Measurements from ENCODE around the gene DCBLD2. TPM values are rescaled to one million over a fixed set of nuclear protein-coding genes. Genes with fewer than 3 reads are reported as not detected.
A peak's percentile ranks its signal among the peaks of the same experiment; 100 is the strongest.

The DCBLD2 gene
- total RNA-seq, 2 experiments from 2014 or later, result 1.3 to 2.1 TPM

DNA sequence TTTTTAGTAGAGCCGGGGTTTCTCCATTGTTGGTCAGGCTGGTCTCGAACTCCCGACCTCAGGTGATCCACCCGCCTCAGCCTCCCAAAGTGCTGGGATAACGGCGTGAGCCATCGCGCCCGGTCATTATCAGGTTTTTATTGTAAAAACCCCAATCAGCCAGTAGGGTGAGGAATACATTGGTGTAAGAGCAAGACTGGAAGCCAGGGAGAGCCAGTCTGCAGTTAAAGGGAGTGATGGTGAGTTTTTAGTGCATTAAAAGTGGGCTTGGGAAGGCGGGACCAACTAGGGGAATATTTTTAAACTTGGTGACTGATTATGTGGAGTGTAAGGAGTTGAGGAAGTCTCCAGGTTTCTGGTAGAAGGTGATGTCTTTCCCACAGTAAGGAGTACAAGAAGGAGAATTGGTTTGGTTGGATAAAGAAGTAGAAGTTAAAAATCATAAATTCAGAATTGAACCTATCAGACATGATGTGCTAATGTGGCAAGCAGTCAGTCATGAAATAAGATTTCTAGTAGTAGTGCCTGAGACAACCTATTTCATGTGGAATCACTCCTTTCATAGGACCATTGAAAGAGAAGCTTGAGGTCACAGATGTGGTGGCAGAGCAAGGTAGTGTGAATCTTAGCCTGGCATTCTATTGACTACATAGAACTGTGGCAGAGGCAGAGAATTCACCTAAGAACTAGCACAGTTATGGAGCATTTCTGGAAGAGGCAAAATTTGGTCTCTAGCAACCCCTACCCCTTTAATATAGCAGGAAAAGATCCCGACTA lies 2.4 kb upstream of the DCBLD2 start:
- intact Hi-C loops (cut with micrococcal nuclease), result loop anchor here (5.0 to 10.0 kb wide), 3 partner anchors 87 to 1139 kb away; partner anchors contain the start of gene ARL6
- no peak for DNase-seq
- H3K4me1 Mint-ChIP-seq (ENCODE audit: low read depth), result peaks cover 12% of the 10 kb centered on the region
- peaks cover 2% of the 10 kb centered on the region for H3K9me3 Mint-ChIP-seq
- CTCF ChIA-PET, result no interaction called here
- H3K27ac Mint-ChIP-seq, result no peak overlapping the region
- H3K4me3 Mint-ChIP-seq, result no peak overlapping the region
- peaks cover 13% of the 10 kb centered on the region for H3K27me3 Mint-ChIP-seq (ENCODE audit: low read depth)
- H3K36me3 Mint-ChIP-seq (ENCODE audit: low read depth), result no peaks in the 10 kb centered on the region

DNA sequence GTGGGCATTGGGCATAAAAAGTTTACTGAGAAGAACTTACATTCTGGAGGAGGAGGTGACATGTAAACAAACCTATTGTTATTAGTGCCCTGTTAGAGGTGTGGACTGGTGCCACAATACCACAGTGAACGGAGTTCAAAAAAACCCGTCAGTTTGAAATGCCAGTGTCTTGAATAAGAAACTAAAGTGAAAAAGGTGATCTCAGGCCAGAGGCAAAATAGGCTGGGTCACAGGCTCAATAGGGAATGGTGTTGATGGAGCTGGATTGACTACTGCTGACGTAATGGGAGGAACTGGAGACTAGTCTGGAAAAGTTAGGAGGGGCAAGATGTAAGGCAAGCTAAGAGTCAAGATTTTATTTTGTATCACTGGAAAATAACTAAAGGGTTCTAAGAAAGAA lies 1.6 kb upstream of the DCBLD2 start:
- intact Hi-C loops (cut with micrococcal nuclease), result loop anchor here (5.0 to 10.0 kb wide), 3 partner anchors 86 to 1138 kb away; partner anchors contain the start of gene ARL6
- Mint-ChIP-seq H3K9me3 (no peaks in the 10 kb centered on the region), H3K4me1 (ENCODE audit: low read depth) (peaks cover 12% of the 10 kb centered on the region), H3K36me3 (ENCODE audit: low read depth) (no peaks in the 10 kb centered on the region), H3K27ac (no peak overlapping the region), H3K27me3 (ENCODE audit: low read depth) (peaks cover 10% of the 10 kb centered on the region), H3K4me3 (no peak overlapping the region)
- CTCF ChIA-PET, result no interaction called here
- no peak for DNase-seq

DNA sequence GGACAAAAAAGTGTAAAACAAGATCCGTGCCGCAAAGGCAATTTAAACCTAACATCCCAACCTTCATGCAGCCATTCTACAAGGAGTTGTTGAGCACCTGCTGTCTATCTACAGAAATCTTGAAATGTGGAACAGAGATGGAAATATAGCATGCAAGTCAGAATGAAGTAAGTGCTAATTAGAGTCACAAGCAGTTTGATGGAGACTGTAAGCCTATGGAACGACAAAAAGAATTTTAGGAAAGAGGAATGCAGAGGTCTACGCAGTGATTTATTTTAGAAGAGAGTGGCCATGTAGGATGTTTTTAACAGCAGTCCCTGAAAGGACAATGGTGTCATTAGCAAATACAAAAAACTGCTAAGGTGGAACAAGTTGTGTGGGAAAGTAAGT lies 851 bp upstream of the DCBLD2 start:
- Mint-ChIP-seq H3K4me3 (peak overlapping the region; percentile 80), H3K4me1 (ENCODE audit: low read depth) (peaks cover 12% of the 10 kb centered on the region), H3K9me3 (no peaks in the 10 kb centered on the region), H3K27ac (no peak overlapping the region), H3K36me3 (ENCODE audit: low read depth) (no peaks in the 10 kb centered on the region), H3K27me3 (ENCODE audit: low read depth) (peaks cover 4% of the 10 kb centered on the region)
- intact Hi-C loops (cut with micrococcal nuclease), result loop anchor here (5.0 to 10.0 kb wide), 3 partner anchors 85 to 1138 kb away; partner anchors contain the start of gene ARL6
- CTCF ChIA-PET, result interaction anchor here (0.6 to 1.2 kb wide), 2 partner anchors 85 to 300 kb away, joined by 3 to 5 read pairs; no protein-coding TSS in a partner anchor
- no peak for DNase-seq

GRCh38 chr3:98901119-98901391 lies 440 bp downstream of the DCBLD2 start:
- Mint-ChIP-seq H3K27ac (no peak overlapping the region), H3K36me3 (ENCODE audit: low read depth) (no peaks in the 10 kb centered on the region), H3K4me1 (ENCODE audit: low read depth) (peaks cover 12% of the 10 kb centered on the region), H3K9me3 (no peaks in the 10 kb centered on the region), H3K4me3 (peak overlapping the region; percentile 83), H3K27me3 (ENCODE audit: low read depth) (peaks cover 2% of the 10 kb centered on the region)
- CTCF ChIA-PET, result interaction anchor here (0.6 kb wide), 1 partner anchor 95 kb away, joined by 3 read pairs; no protein-coding TSS in a partner anchor
- intact Hi-C loops (cut with micrococcal nuclease), result loop anchor here (1.0 to 10.0 kb wide), 8 partner anchors 70 to 1136 kb away; partner anchors contain the start of genes ARL6, CMSS1 and CPOX
- peak; percentile 8 for DNase-seq

- Mint-ChIP-seq H3K27me3 (ENCODE audit: low read depth) (peaks cover 2% of the 10 kb centered on the region), H3K4me1 (ENCODE audit: low read depth) (peaks cover 12% of the 10 kb centered on the region), H3K27ac (no peak overlapping the region), H3K9me3 (no peaks in the 10 kb centered on the region), H3K36me3 (ENCODE audit: low read depth) (no peaks in the 10 kb centered on the region), H3K4me3 (peak overlapping the region; percentile 83)
- CTCF ChIA-PET, result interaction anchor here (0.7 to 0.9 kb wide), 2 partner anchors 15 to 298 kb away, joined by 3 read pairs; no protein-coding TSS in a partner anchor
- DNase-seq, result peak; percentile 20
- intact Hi-C loops (cut with micrococcal nuclease), result loop anchor here (1.0 to 10.0 kb wide), 8 partner anchors 71 to 1136 kb away; partner anchors contain the start of genes ARL6, CMSS1 and CPOX
These were observed 1.0 kb downstream of the DCBLD2 start for GRCh38 chr3:98900265-98901118.

GRCh38 chr3:98897701-98898100 lies 3.8 kb downstream of the DCBLD2 start:
- Mint-ChIP-seq H3K9me3 (no peaks in the 10 kb centered on the region), H3K27me3 (ENCODE audit: low read depth) (no peaks in the 10 kb centered on the region), H3K36me3 (ENCODE audit: low read depth) (no peaks in the 10 kb centered on the region), H3K4me3 (no peak overlapping the region), H3K27ac (no peak overlapping the region), H3K4me1 (ENCODE audit: low read depth) (peaks cover 12% of the 10 kb centered on the region)
- CTCF ChIA-PET, result interaction anchor here (0.9 kb wide), 1 partner anchor 13 kb away, joined by 3 read pairs; no protein-coding TSS in a partner anchor
- intact Hi-C loops (cut with micrococcal nuclease), result no loop called here
- DNase-seq, result no peak

DNA sequence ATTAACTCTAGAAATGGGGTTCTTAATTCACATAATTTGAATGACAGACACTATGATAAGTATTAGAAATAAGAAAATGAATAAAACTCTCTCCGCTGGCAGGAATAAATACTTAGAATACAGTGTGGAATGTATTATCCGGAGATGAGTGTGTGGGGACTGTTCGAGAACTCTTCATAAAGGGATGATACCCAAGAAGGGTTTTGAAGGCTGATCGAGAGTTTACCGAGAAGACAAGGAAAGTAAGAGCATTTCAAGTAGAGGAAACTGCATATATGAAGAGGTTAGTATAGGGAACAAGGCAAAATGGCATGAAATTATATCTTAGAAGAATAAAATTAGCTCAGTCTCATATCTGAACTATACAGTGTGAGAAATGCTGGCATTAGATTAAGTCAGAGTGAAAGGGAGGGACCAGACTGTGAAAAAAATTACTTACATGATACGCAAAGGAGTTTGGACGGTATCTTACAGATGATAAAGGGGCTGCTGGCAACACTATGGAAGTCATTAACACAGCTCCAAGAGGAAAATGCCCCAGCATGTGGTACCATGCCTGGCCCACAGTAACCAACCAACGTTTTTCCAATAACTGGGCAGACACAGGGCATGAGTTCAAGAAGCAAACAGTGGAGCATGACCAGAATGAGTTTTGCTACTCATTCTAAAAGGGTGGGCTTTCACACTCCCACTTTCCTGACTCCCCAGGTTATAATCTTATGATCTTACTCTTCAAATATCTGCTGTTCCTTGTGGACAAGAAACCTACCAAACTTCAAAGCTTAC lies 6.5 kb downstream of the DCBLD2 start:
- no peaks in the 10 kb centered on the region for H3K27me3 Mint-ChIP-seq (ENCODE audit: low read depth)
- H3K9me3 Mint-ChIP-seq, result no peaks in the 10 kb centered on the region
- intact Hi-C loops (cut with micrococcal nuclease), result no loop called here
- no peak overlapping the region for H3K27ac Mint-ChIP-seq
- no peak overlapping the region for H3K4me3 Mint-ChIP-seq
- DNase-seq, result no peak
- H3K36me3 Mint-ChIP-seq (ENCODE audit: low read depth), result no peaks in the 10 kb centered on the region
- CTCF ChIA-PET, result no interaction called here
- peaks cover 2% of the 10 kb centered on the region for H3K4me1 Mint-ChIP-seq (ENCODE audit: low read depth)

- CTCF ChIA-PET, result no interaction called here
- Mint-ChIP-seq H3K27ac (no peak overlapping the region), H3K4me1 (ENCODE audit: low read depth) (no peaks in the 10 kb centered on the region)
These were observed 7.8 kb downstream of the DCBLD2 start for GRCh38 chr3:98893740-98894139.

GRCh38 chr3:98892263-98892662 lies 9.2 kb downstream of the DCBLD2 start:
- intact Hi-C loops (cut with micrococcal nuclease), result no loop called here
- no peaks in the 10 kb centered on the region for H3K9me3 Mint-ChIP-seq
- no peaks in the 10 kb centered on the region for H3K36me3 Mint-ChIP-seq (ENCODE audit: low read depth)
- no peaks in the 10 kb centered on the region for H3K4me1 Mint-ChIP-seq (ENCODE audit: low read depth)
- no peak for DNase-seq
- no peak overlapping the region for H3K4me3 Mint-ChIP-seq
- no peaks in the 10 kb centered on the region for H3K27me3 Mint-ChIP-seq (ENCODE audit: low read depth)
- no peak overlapping the region for H3K27ac Mint-ChIP-seq
- CTCF ChIA-PET, result interaction anchor here (0.6 kb wide), 1 partner anchor 152 kb away, joined by 3 read pairs; no protein-coding TSS in a partner anchor

More at GRCh38 chr3:98893740-98894139, 7.8 kb downstream of the DCBLD2 start:
- Mint-ChIP-seq H3K9me3 (no peaks in the 10 kb centered on the region), H3K36me3 (ENCODE audit: low read depth) (no peaks in the 10 kb centered on the region), H3K27me3 (ENCODE audit: low read depth) (no peaks in the 10 kb centered on the region), H3K4me3 (no peak overlapping the region)
- DNase-seq, result no peak
- intact Hi-C loops (cut with micrococcal nuclease), result no loop called here

- DNase-seq, result no peak
- Mint-ChIP-seq H3K36me3 (ENCODE audit: low read depth) (no peaks in the 10 kb centered on the region), H3K4me1 (ENCODE audit: low read depth) (no peaks in the 10 kb centered on the region), H3K9me3 (no peaks in the 10 kb centered on the region), H3K4me3 (no peak overlapping the region), H3K27ac (no peak overlapping the region), H3K27me3 (ENCODE audit: low read depth) (no peaks in the 10 kb centered on the region)
- CTCF ChIA-PET, result interaction anchor here (0.6 kb wide), 1 partner anchor 151 kb away, joined by 3 read pairs; no protein-coding TSS in a partner anchor
- intact Hi-C loops (cut with micrococcal nuclease), result no loop called here
These were observed 10.3 kb downstream of the DCBLD2 start for GRCh38 chr3:98890965-98891910.

DNA sequence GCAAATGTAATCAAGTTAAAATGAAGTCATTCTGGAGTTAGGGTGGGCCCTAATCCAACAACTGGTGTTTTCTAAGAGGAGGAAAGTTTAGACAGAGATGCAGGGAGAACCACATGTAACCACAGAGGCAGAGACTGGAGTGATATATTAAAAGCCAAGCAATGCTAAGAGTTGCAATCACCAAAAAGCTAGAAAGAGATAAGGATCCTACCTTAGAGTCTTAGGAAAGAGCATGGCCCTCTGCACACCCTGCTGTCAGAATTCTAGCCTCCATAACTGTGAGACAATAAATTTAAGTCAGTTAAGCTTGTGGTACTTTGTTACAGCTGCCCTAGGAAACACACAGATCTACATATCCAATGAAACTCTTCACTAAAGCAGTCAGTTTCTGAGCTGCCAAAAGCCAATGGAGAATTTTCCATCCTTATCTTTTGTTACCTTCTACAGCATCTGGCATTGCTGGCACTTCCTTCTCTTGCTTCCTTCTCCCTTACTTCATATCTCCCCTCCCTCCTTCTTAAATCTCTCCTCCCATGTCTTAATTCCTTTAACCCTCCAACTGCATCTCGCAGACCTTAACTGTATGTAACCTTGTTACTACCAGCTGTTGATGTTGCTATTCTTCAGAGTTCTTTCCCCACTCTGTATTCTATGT lies 11.2 kb downstream of the DCBLD2 start:
- H3K9me3 Mint-ChIP-seq, result no peaks in the 10 kb centered on the region
- H3K27ac Mint-ChIP-seq, result no peak overlapping the region
- DNase-seq, result no peak
- no peak overlapping the region for H3K4me3 Mint-ChIP-seq
- H3K36me3 Mint-ChIP-seq (ENCODE audit: low read depth), result no peaks in the 10 kb centered on the region
- CTCF ChIA-PET, result no interaction called here
- no peaks in the 10 kb centered on the region for H3K4me1 Mint-ChIP-seq (ENCODE audit: low read depth)
- no peaks in the 10 kb centered on the region for H3K27me3 Mint-ChIP-seq (ENCODE audit: low read depth)
- intact Hi-C loops (cut with micrococcal nuclease), result no loop called here
